ENCODE data around the gene HOXD11. TPM values are rescaled to one million over a fixed set of nuclear protein-coding genes. Genes with fewer than 3 reads are reported as not detected.

Gene HOXD11
- total RNA-seq, 2 donors from 2014 or later = 0.37 to 4.2 TPM

GRCh38 chr2:176101216-176101830 lies 5.8 kb upstream of the HOXD11 start:
- DNase-seq (no peak), ATAC-seq (no peak)
- intact Hi-C loops (cut with DNase I, micrococcal nuclease) = no loop called here

DNA sequence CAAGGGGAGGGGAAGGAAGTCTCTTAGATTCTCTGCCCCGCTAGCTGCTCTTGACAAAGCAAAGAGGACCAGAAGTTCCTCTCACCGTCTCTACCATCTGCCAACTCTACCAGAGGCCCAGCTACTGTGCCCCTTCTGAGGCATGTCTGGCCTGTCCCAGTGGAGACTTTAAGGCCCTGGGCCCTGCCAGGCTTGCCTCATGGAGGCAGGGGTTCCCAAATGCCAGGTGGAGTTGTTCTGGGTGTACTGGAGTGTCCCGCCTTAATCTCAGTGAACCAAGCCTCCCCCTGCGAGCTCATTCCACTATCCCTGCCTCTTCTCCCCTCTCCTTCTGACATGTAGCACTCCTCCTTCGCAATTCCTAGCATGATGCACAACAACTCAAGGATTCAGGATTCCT lies 5.2 kb upstream of the HOXD11 start:
- no peak for DNase-seq
- no peak for ATAC-seq
- intact Hi-C loops (cut with DNase I, micrococcal nuclease) = no loop called here

DNA sequence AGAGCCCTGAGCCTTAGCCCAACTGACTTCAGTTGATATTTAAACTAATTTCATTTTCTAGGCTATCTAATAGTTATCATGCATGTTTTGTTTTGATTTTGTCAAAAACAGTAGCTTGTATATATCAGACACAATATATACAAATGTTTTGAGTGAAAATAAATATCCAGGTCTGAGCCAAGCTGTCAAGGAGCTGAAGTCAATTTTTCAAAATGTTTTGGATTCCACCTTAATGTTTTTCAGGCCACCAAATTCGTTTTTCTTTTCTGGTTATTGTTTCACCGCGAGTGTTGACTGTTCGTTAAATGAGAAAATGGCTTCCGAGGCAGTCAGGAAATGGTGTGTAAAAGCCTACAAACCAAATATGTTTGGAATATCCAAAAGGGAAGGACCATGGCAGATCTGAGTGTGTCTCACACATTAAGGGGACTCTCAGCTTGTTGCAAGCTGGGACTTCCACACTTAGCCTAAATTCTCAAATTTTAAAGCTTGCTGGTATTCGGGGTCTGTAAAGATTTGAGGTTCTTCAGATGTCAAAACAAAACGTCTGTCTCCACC lies 4.7 kb upstream of the HOXD11 start:
- intact Hi-C loops (cut with DNase I, micrococcal nuclease) = no loop called here
- ATAC-seq = no peak
- no peak for DNase-seq

- ATAC-seq (no peak), DNase-seq (no peak)
- intact Hi-C loops (cut with DNase I, micrococcal nuclease) = no loop called here
Measured at GRCh38 chr2:176103194-176103593, 3.9 kb upstream of the HOXD11 start.

DNA sequence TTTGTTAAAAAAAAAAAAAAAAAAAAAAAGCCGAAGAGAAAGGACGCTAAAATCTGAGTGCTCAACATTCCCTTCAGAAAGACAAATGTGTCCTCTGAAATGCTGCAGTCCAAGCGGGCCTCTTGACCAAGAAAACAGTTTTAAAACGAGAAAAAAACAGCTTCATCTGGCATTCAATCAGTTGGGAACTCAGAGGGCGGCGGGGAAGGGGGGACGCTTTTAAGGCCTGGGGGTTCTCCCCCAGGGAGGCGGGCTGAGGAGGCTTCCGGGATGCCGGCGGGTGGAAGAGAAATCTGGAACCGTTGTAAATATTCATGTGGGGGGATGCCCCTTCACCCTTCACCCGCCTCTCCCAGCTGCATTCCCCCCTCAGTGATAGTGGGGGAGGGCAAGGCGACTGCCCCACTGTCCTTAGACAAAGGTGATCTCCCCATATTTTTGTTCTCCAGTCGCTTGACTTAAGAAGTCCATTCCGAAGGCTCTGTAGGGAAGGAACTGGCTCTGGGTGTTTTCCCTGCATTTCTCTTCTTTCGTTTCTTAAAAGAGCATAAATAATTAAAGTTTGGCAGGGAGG lies 3.3 kb upstream of the HOXD11 start:
- DNase-seq = peak in 1 of 2 donors; percentile 6
- ATAC-seq = no peak
- intact Hi-C loops (cut with DNase I, micrococcal nuclease) = no loop called here

- intact Hi-C loops (cut with DNase I, micrococcal nuclease) = no loop called here
- ATAC-seq (peak; percentile 9), DNase-seq (peak in 1 of 2 donors; percentile 27)
Measured at GRCh38 chr2:176104316-176105077, 2.6 kb upstream of the HOXD11 start.

DNA sequence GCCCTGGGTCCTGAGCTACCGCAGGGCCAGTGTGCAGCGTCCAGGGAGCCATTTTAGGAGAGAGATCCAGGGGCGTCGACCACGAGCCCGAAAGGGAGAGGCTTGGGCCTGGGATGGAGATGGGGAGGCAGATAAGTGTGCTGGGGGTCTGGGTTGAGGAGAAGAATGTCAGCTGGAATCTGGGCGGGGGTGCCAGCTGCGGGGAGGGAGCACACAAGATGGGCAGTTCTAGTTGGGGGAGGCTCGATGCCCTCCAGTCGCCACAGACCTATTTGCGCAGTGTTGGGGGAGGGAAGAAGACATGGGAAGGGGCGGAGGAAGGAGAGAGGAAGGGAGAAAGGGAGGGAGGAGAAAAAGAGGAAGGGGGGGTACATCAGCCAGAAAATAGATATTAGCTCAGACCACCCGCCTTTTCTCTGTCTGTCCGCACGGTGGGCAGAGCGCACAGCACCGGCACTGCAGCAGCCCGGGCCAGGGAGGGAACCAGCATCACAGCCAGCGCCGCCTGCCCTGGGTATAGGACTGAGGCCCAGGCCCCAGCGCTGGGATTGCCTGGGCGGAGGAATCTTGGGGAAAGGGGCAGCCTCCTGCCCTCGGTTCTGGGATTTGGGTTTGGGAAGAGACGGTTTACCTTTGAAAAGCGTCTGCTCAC lies 1.9 kb upstream of the HOXD11 start:
- intact Hi-C loops (cut with DNase I, micrococcal nuclease) = no loop called here
- no peak for ATAC-seq
- DNase-seq = peak in 1 of 2 donors; percentile 11

- intact Hi-C loops (cut with DNase I, micrococcal nuclease) = no loop called here
- DNase-seq (peak in 1 of 2 donors; percentile 6), ATAC-seq (no peak)
Measured at GRCh38 chr2:176105730-176106580, 1.1 kb upstream of the HOXD11 start.

- ATAC-seq (no peak), DNase-seq (peak in 1 of 2 donors; percentile 28)
- intact Hi-C loops (cut with DNase I, micrococcal nuclease) = no loop called here
Measured at GRCh38 chr2:176107731-176108181, 676 bp downstream of the HOXD11 start.

- intact Hi-C loops (cut with DNase I, micrococcal nuclease) = no loop called here
- ATAC-seq = no peak
- DNase-seq = peak in 1 of 2 donors; percentile 4
Measured at GRCh38 chr2:176109192-176109901, 2.3 kb downstream of the HOXD11 start.

- DNase-seq = no peak
- ATAC-seq = no peak
- intact Hi-C loops (cut with DNase I, micrococcal nuclease) = no loop called here
Measured at GRCh38 chr2:176109946-176110345, 2.9 kb downstream of the HOXD11 start.

DNA sequence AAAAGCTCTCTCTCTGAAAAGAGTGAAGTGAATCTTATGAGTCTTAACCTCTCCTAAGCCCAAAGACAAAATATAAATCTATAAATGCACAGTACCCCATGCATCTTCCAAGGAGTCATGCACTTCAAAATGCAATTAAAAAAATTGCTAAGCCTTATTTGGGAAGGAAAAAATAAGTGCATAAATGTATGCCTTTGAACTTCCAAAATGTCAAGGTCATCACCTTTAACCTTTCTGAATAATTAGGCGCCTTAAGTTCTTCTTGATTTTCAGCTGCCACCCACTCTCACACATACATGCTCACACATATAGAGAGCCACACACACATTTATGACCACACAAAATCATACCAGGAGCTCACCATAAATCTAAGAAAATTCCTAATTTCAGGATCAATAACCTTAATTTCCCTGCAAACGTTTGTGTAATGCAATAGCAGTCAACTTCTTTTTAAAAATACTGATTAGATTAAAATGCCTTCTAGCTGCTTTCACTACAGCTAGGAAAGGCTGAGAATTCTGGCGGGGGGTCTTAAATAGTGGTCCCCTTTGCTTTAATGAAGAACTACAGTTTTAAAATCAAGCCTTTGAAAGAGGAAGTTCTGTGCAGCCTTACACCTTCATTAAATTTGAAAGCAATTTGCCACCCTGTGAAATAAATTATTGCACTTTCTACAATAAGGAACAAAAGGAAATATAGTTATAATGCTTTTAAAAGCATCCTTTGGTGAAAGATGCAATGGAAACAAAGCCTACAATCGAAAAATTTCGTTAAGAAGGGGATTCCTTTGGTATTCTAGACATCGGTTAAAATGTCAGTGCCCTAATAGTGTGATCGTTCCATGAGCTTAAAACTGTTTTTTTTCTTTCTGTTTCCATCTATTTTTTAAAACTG lies 3.6 kb downstream of the HOXD11 start:
- no peak for ATAC-seq
- intact Hi-C loops (cut with DNase I, micrococcal nuclease) = no loop called here
- DNase-seq = no peak

DNA sequence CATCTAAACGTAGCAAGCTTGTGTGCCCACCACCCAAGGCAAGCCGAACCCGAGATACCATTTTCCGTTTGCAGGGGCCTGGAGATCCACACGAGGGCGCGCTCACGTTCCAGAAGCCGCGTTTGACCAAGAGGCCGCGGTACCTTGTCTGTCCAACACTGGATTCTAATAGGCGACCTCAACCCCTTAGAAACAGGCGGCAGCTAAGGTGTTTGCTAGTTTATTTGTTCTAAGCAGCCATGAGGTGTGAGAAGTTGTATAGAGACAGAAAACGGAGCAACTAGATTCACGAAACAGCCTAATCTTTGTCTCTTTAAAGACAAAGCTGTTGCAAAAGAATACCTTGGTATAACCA lies 4.2 kb downstream of the HOXD11 start:
- ATAC-seq = peak; percentile 29
- intact Hi-C loops (cut with DNase I, micrococcal nuclease) = no loop called here
- peak in 1 of 2 donors; percentile 81 for DNase-seq

- ATAC-seq (no peak), DNase-seq (no peak)
- intact Hi-C loops (cut with DNase I, micrococcal nuclease) = no loop called here
Measured at GRCh38 chr2:176111846-176112374, 4.8 kb downstream of the HOXD11 start.

DNA sequence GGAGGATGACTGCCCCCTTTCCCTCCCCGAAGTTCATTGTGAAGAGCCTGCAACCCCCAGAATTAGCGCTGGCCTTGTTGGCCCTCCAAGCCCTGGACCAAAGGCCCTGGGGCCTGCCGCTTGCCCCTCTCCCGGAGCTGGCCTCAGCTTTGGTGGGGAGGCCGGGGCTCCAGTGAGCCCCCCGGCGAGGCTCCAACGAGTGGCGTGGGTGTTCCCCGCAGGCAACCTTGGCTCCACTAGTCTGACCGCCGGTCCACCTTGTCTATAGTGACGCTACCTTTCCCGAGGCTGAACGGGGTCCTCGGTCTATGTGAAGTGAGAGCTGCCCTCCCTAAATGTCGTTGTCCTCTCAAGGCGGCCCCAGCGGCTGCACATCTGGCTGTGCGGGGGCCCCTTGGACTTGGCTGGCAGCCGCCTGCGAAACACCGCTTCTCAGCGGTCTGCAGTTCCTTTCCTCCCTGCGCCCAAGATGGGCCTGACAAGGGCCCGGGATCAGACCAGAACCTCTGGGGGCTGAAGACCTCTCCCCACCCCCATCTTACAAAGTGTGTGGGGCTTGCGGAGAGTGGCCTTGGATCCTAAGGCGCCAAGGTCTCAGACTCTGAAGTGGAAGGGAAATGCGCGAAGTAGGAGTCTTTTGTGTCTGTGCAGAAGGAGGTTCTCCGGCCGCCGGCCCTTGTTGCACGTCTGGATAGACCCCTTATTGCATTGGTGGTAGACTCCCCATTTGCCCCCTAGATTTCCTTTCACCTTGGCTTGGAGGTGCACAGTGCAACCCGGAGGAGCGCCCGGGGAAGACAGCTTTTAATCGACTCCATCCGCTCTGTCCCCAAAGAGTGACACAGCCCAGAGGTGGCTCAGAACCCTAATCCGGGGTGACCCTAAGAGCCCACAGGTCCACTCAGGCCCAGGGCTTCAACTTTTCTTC lies 5.6 kb downstream of the HOXD11 start:
- DNase-seq = no peak
- ATAC-seq = no peak
- intact Hi-C loops (cut with DNase I, micrococcal nuclease) = no loop called here
